Astrocyte (in vitro differentiated cells and primary cell): ENCODE measurements around the gene NXN. TPM values are rescaled to one million over a fixed set of nuclear protein-coding genes. Genes with fewer than 3 reads are reported as not detected.

Source experiments
- DNase-seq: peaks from one replicate; pipeline ENCODE4 v3.0.0-alpha.2; 2010; ENCODE audit warnings: low read depth
- FAIRE-seq: peaks from 2 replicates; lab custom pipeline; 2011; peaks lifted over from hg19 to GRCh38; lab: Jason Lieb, UNC
- H2AFZ ChIP-seq: 2 replicates; pipeline ENCODE4 v1.6.0; 2012; ENCODE audit warnings: low read depth, low read length, inconsistent platforms
- H3K27ac ChIP-seq: 2 replicates; pipeline ENCODE4 v1.5.1; 2011; ENCODE audit warnings: low read depth, low read length, inconsistent platforms
- H3K27me3 ChIP-seq: 2 replicates; pipeline ENCODE4 v1.6.0; 2011; ENCODE audit warnings: low read length, inconsistent platforms; ENCODE audit not compliant: insufficient read depth
- H3K36me3 ChIP-seq: 2 replicates; pipeline ENCODE4 v1.5.1; 2011; ENCODE audit warnings: low read length, inconsistent platforms; ENCODE audit not compliant: insufficient read depth
- H3K4me1 ChIP-seq: 2 replicates; pipeline ENCODE4 v1.5.1; 2011; ENCODE audit warnings: low read length, inconsistent platforms; ENCODE audit not compliant: insufficient read depth
- H3K4me2 ChIP-seq: 2 replicates; pipeline ENCODE4 v1.6.0; 2012; ENCODE audit warnings: low read length, inconsistent platforms
- H3K4me3 ChIP-seq: 2 replicates; pipeline ENCODE4 v1.5.1; 2011; ENCODE audit warnings: low read depth, mild to moderate bottlenecking, low read length, inconsistent platforms; ENCODE audit not compliant: insufficient read depth
- H3K79me2 ChIP-seq: 2 replicates; pipeline ENCODE4 v1.6.0; 2012; ENCODE audit warnings: mild to moderate bottlenecking, low read length, inconsistent platforms; ENCODE audit not compliant: insufficient read depth
- H3K9ac ChIP-seq: 2 replicates; pipeline ENCODE4 v1.6.0; 2012; ENCODE audit warnings: mild to moderate bottlenecking, low read length, inconsistent platforms
- H3K9me3 ChIP-seq: 2 replicates; pipeline ENCODE4 v1.5.1; 2012; ENCODE audit warnings: low read depth, mild to moderate bottlenecking, low read length, inconsistent platforms; ENCODE audit not compliant: insufficient read depth
- H4K20me1 ChIP-seq: 2 replicates; pipeline ENCODE4 v1.6.0; 2012; ENCODE audit warnings: low read length, inconsistent platforms; ENCODE audit not compliant: insufficient read depth
- H3K27ac Mint-ChIP-seq: one replicate; pipeline ENCODE4 v1.8.0; 2021; ENCODE audit warnings: mild to moderate bottlenecking, mixed read lengths; ENCODE audit not compliant: unreplicated experiment
- H3K27me3 Mint-ChIP-seq: one replicate; pipeline ENCODE4 v1.8.0; 2021; ENCODE audit warnings: low read depth, mixed read lengths; ENCODE audit not compliant: unreplicated experiment
- H3K36me3 Mint-ChIP-seq: one replicate; pipeline ENCODE4 v1.8.0; 2021; ENCODE audit warnings: low read depth, mixed read lengths; ENCODE audit not compliant: unreplicated experiment
- H3K4me1 Mint-ChIP-seq: one replicate; pipeline ENCODE4 v1.8.0; 2021; ENCODE audit warnings: low read depth, mixed read lengths; ENCODE audit not compliant: unreplicated experiment
- H3K4me3 Mint-ChIP-seq: one replicate; pipeline ENCODE4 v1.8.0; 2021; ENCODE audit warnings: mild to moderate bottlenecking, moderate library complexity, mixed read lengths; ENCODE audit not compliant: unreplicated experiment
- H3K9me3 Mint-ChIP-seq: one replicate; pipeline ENCODE4 v1.8.0; 2021; ENCODE audit warnings: mild to moderate bottlenecking, mixed read lengths; ENCODE audit not compliant: unreplicated experiment
- EZH2 ChIP-seq: IDR thresholded peaks from 2 replicates; pipeline ENCODE4 v1.6.1; 2012; ENCODE audit warnings: mild to moderate bottlenecking, low read length, inconsistent platforms; ENCODE audit not compliant: insufficient read depth
- total RNA-seq: library from RNA; stranded (reverse); gene quantifications from 2 replicates; pipeline ENCODE4 v1.2.1, GENCODE V29; 2021
- TF ChIP-seq, protein P1 (sequence below): IDR thresholded peaks from 2 replicates; pipeline ENCODE4 v1.5.1; 2011; ENCODE audit warnings: low read depth, mild to moderate bottlenecking, inconsistent platforms, low read length, moderate library complexity; ENCODE audit not compliant: insufficient read depth

Gene NXN
- total RNA-seq, 1 donor from 2014 or later = 104 TPM

DNA sequence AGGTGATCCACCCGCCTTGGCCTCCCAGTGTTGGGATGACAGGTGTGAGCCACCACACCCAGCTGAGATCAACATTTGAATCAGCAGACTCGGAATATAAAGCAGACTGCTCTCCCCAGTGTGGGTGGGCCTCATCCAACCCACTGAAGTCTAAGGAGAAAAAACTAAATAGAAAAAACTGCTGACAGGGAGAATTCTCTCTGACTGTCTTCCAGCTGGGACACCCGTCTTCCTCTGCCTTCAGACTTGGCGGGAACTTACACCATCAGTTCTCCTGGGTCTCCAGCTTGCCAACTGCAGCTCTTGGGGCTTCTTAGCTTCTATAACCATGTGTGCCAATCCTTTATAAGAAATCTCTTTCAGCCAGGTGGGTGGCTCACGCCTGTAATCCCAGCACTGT lies 106.7 kb downstream of the NXN start:
- Histone ChIP-seq H3K79me2 (peaks cover 60% of the 10 kb centered on the region), H4K20me1 (peaks cover 65% of the 10 kb centered on the region), H3K4me2 (no peak overlapping the region), H2AFZ (no peak overlapping the region), H3K4me3 (no peak overlapping the region), H3K27ac (no peak overlapping the region), H3K27me3 (no peaks in the 10 kb centered on the region), H3K4me1 (peaks cover 23% of the 10 kb centered on the region), H3K36me3 (no peaks in the 10 kb centered on the region), H3K9ac (no peak overlapping the region), H3K9me3 (no peaks in the 10 kb centered on the region)
- FAIRE-seq (no peak), DNase-seq (no peak)
- Mint-ChIP-seq H3K36me3 (peaks cover 15% of the 10 kb centered on the region), H3K9me3 (peaks cover 7% of the 10 kb centered on the region), H3K4me3 (no peak overlapping the region), H3K27me3 (no peaks in the 10 kb centered on the region), H3K4me1 (peaks cover 36% of the 10 kb centered on the region), H3K27ac (no peak overlapping the region)
- TF ChIP-seq, protein P1, sequence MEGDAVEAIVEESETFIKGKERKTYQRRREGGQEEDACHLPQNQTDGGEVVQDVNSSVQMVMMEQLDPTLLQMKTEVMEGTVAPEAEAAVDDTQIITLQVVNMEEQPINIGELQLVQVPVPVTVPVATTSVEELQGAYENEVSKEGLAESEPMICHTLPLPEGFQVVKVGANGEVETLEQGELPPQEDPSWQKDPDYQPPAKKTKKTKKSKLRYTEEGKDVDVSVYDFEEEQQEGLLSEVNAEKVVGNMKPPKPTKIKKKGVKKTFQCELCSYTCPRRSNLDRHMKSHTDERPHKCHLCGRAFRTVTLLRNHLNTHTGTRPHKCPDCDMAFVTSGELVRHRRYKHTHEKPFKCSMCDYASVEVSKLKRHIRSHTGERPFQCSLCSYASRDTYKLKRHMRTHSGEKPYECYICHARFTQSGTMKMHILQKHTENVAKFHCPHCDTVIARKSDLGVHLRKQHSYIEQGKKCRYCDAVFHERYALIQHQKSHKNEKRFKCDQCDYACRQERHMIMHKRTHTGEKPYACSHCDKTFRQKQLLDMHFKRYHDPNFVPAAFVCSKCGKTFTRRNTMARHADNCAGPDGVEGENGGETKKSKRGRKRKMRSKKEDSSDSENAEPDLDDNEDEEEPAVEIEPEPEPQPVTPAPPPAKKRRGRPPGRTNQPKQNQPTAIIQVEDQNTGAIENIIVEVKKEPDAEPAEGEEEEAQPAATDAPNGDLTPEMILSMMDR = no peak
- no peak for TF ChIP-seq EZH2

DNA sequence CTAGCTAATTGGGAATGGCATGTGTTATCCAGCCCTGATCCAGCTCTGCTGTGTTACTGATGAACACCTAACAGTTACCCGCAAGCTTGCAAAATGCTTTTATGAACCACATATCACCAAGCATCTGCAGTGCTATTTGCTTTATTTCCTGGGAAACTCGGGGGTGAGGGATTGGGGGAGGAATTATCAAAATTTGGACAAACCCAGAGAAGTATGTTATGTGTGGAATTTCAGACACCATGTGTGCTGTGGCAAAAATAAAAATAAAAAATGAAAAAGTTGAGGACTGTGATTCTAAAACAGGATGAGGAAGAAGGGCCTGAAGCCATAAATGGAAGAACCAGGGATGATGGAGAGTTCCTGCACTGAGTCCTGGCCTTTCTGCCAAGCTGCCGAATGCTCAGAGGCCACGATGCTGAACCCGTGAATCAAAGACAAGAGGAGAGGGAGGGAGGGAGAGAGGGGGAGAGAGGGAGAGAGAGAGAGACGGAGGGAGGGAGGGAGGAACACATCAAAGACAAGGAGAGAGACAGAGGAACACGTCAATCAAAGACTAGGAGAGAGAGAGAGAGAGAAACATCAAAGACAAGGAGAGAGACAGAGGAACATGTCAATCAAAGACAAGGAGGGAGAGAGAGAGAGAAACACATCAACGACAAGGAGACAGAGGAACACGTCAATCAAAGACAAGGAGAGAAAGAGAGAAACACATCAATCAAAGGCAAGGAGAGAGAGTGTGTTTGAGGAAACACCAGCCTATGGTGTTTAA lies 107.6 kb downstream of the NXN start:
- DNase-seq (peak; percentile 52), FAIRE-seq (peak; percentile 50)
- no peak for TF ChIP-seq EZH2
- TF ChIP-seq, protein P1 = no peak
- Histone ChIP-seq H4K20me1 (peaks cover 60% of the 10 kb centered on the region), H3K4me3 (no peak overlapping the region), H3K4me1 (peaks cover 23% of the 10 kb centered on the region), H3K79me2 (peaks cover 56% of the 10 kb centered on the region), H3K9me3 (no peaks in the 10 kb centered on the region), H3K27me3 (no peaks in the 10 kb centered on the region), H3K27ac (no peak overlapping the region), H3K9ac (peak overlapping the region; percentile 9), H3K36me3 (no peaks in the 10 kb centered on the region), H3K4me2 (no peak overlapping the region), H2AFZ (no peak overlapping the region)
- H3K4me3 Mint-ChIP-seq = peak overlapping the region; percentile 66
- peaks cover 7% of the 10 kb centered on the region for H3K9me3 Mint-ChIP-seq
- H3K36me3 Mint-ChIP-seq = peaks cover 13% of the 10 kb centered on the region
- no peaks in the 10 kb centered on the region for H3K27me3 Mint-ChIP-seq
- peaks cover 37% of the 10 kb centered on the region for H3K4me1 Mint-ChIP-seq
- H3K27ac Mint-ChIP-seq = no peak overlapping the region
